GM18498 (cell line): ENCODE measurements around the gene PNKD.

ENCODE experiments used
- ATAC-seq: cut with Tn5 transposase; IDR thresholded peaks from one replicate; pipeline ENCODE4 v1.9.1; 2021; ENCODE audit warnings: mild to moderate bottlenecking, moderate library complexity; ENCODE audit not compliant: unreplicated experiment

PNKD gene

DNA sequence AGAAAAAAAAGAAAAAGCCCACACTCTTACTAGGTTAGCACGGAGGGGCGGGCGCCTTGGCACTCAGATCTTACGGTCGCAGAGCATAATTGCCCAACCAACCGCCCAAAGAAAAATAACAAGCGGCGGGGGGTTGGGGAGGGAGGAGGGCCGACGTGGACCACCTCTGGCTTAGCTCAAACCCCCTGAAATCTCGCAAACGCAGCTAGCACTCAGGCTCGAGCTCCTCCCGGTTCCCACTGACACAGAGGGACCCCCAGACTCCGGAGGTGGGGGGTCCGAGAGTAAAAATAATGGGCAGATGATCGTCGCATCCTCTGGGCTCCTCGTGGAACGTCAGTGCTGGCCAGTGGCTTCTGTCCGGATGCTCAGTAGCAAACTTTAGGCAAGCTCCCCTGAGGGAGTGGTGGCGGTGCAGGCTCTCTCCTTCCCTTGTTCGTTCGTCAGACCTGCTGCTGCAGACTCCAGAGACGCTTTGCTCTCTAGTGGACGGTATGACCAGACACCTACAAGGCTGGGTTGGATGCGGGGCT is 98.4 kb downstream of the PNKD start:
- no peak for ATAC-seq

DNA sequence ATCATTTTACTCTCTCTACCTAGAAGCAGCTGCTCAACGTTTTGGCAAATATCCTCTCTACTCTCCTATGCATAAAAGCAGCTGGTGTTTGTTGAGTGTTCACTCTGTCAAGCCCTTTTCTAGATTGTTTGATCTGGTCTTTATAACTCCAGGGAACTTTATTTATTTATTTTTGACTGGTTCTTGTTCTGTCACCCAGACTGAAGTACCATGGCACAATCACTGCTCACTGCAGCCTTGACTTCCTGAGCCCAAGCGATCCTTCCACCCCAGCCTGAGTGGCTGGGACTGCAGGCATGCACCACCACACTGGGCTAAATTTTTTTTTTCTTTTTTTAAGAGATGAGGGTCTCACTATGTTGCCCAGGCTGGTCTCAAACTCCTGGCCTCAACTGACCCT is 99.0 kb downstream of the PNKD start:
- no peak for ATAC-seq

DNA sequence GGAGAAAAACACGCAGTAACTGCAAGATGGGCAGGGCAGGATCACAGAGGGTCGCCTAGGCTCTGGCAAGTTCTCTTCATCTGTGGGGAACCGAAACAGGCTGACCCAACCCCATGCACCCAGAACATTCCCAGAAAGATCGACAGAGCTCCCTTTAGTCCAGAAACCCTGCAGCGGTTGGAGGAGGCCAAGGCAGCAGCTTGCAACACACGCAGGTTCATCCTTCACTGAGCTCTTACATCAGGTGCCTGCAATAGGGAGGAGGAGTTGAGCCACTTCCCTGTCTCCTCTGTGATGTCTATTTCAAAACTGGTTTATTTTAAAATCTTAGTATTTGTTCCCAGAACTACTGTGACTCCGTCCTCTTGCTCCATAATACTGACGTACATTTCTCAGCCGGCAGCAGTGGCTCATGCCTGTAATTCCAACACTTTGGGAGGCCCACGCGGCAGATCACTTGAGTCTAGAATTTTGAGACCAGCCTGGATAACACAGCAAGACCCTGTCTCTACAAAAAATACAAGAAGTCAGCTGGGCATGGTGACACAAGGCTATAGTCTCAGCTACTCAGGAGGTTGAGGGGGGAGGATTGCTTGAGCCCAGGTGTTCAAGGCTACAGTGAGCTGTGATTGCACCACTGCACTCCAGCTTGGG is 100.2 kb downstream of the PNKD start:
- ATAC-seq: no peak

DNA sequence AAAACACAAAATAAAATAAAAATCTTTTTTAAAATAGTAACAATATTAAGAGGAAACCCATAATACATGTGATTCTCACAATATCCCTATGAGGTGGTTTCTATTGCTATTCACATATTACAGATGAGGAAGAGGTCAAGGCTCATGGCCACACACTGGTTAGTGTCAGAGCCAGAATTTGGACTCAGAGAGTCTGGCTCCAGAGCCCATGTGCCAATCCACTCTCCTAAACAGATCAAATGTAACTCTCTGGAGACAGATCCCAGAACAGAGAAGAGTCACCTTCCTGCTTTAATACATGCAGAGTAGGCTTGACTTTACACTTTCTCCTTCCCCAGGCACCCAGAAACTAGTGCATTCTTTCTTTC is 101.6 kb downstream of the PNKD start:
- no peak for ATAC-seq

DNA sequence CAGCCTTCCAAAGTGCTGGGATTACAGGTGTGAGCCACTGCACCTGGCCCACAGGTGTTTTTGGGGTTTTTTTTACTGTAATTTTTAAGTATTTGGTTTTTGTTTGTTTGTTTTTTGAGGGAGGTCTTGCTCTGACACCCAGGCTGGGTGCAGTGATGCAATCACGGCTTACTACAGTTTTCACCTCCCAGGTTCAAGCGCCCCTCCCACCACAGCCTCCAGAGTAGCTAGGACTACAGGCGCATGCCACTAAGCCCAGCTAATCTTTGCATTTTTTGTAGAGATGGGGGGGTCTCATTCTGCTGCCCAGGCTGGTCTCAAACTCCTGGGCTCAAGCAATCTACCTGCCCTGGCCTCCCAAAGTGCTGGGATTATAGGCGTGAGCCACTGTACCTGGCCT is 104.5 kb downstream of the PNKD start:
- ATAC-seq: no peak

DNA sequence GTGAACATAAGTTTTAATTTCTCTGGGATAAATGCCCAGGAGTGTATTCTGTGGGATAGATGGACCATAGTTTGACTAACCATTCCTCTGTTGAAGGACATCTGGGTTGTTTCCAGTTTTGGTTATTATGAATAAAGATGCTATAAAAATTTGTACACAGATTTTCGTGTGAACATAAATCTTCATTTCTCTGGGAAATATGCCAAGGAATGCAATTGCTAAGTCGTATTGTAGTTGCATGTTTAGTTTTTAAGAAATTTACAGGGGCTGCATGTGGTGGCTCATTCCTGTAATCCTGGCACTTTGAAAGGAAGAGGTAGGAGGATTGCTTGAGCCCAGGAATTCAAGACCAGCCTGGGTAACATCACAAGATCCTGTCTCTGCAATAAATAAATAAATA is 104.9 kb downstream of the PNKD start:
- ATAC-seq: no peak

DNA sequence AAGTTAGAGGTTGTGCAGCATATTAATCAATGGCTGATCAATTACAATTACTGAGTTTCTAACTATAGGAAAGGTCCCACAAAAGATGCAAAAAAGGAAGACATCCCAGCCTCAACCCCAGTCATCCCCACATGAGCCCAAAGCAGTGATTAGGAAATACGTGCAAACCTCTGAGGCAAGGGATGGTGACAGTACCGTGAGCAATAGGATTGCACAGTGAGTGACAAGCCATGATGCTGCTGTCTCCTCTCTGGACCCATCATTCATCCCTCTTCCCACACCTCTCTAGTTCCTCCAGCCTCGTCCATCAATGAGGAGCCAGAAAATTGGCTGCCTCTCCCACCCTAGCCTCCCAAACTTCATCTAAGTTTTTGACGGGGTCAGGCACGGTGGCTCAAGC is 107.7 kb downstream of the PNKD start:
- no peak for ATAC-seq

DNA sequence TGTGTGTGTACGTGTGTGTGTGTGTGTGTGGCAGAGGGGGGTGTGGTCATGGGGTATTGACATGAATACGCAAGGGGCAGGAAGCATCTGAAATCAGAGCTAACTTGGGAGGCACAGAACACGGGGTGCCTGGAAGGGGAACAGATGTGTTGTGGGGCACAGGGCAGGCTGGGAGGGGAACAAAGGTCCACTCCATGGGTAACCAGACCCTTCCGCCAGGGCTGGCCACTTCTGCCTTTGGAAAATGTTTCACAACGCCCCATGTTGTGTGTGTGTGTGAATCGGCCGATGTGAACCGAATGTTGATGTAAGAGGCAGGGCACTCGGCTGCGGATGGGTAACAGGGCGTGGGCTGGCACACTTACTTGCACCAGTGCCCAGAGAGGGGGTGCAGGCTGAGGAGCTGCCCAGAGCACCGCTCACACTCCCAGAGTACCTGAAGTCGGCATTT is 111.6 kb downstream of the PNKD start, which contains the start of gene SLC11A1:
TSS of gene SLC11A1 (plus strand) at position 358 of the 451 bp plus-strand sequence. CDS start 96 bp downstream, outside the sequence.
- ATAC-seq: no peak

DNA sequence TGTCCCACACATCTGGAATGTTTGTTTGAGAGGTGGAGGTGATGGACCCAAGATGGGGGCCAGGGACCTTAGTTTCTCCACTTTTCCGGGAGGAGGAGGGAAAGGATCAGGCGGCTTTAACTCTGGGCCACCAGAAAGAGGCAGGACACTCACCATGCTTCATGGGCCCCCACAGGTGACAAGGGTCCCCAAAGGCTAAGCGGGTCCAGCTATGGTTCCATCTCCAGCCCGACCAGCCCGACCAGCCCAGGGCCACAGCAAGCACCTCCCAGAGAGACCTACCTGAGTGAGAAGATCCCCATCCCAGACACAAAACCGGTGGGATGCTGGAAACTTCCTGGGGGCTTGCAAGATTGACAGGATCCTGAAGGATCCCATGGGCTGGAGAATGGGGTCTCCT is 112.5 kb downstream of the PNKD start:
- no peak for ATAC-seq

DNA sequence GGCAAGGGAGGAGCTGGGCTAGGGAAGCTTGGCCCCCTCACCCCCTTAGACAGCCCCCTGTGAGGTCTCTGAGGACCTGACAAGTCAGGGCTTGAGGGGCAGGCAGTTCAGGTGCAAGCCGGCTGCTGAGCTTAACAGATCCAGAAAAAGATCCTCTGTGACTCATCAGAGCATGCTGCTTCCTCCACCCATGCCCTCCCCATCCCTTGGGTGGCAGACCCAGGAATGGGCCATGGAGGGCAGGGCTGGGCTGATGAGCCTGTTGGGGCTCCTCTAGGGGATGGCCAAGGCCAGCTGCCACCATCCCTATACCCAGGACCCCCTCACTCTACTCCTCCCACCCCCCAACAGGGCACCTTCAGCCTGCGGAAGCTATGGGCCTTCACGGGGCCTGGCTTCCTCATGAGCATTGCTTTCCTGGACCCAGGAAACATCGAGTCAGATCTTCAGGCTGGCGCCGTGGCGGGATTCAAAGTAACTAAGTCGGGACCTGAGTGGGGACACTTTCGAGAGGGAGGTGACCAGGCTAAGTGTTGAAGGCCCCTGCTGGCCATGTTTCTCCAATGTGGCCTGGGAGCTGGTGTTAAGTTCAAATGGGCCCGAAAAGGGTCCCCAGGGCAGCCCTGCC is 113.7 kb downstream of the PNKD start:
- no peak for ATAC-seq

DNA sequence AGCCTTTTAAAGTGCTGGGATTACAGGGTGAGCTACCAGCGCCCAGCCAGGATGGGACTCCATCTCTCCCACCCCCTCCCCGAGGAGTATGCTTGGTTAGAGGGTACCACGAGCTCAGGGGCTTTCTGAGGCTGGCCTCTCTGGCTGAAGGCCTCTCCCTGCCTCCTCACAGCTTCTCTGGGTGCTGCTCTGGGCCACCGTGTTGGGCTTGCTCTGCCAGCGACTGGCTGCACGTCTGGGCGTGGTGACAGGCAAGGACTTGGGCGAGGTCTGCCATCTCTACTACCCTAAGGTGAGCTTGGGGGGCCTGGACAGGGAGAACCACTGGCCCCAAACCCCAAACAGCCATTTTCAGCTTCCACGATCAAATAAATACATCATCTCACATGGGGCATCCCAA is 114.7 kb downstream of the PNKD start:
- ATAC-seq: no peak

DNA sequence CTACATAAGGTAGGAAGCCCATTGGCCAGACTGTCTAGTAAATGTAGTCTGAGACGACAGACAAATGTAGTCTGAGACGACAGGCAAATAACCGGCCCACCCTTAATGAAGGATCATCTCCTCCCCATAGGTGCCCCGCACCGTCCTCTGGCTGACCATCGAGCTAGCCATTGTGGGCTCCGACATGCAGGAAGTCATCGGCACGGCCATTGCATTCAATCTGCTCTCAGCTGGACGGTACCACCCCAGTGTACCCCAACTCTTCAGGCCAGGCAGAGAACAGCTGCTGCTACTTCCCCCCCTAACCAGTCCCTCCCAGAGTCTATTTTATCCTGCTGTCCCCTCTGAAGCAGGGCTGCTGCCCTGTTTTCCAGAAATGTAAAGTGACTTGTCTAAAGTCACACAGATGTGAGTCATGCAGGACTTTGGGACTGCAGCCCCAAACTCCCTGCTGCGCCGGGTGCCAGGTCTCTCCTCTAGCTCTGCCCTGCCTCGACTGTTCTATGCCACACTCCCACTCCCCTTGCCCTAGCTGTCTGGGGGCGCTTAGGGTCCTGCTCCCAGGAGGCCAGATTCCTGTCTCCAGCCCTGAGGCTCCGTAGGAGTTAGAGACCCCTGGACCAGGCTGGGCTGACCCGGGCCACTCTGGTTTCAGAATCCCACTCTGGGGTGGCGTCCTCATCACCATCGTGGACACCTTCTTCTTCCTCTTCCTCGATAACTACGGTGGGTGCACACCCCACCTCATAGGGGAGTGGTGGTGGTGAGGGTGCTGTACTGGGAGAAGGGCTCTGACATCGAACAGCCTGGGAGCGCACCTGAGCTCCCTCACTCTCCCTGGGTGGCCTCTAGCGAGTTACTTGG is 116.4 kb downstream of the PNKD start:
- no peak for ATAC-seq

DNA sequence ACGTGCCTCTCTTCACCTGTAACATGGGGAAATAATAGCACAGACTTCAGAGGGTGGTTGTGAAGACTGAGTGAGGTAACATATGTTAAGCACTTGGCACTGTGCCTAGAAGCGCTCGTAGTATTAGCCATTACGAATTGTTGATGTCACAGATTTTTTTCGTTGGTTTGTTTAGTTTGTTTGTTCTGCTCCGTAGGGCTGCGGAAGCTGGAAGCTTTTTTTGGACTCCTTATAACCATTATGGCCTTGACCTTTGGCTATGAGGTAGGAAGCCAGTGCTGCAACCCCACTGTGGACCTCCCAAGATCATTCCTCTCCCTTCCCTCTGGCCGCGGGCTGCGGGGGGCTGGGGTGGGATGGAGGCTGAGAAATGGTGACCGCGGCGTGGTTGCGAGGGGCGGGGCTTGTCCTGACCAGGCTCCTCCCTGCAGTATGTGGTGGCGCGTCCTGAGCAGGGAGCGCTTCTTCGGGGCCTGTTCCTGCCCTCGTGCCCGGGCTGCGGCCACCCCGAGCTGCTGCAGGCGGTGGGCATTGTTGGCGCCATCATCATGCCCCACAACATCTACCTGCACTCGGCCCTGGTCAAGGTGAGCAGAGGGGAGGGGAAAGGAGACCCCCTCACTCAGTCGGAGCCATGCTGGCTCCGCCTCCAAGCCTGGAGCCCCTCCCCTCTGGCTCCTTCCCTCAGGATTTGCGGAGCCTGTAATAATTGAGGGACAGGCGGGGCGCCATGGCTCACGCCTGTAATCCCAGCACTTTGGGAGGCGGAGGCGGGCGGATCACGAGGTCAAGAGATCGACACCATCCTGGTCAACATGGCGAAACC is 117.3 kb downstream of the PNKD start:
- ATAC-seq: no peak

DNA sequence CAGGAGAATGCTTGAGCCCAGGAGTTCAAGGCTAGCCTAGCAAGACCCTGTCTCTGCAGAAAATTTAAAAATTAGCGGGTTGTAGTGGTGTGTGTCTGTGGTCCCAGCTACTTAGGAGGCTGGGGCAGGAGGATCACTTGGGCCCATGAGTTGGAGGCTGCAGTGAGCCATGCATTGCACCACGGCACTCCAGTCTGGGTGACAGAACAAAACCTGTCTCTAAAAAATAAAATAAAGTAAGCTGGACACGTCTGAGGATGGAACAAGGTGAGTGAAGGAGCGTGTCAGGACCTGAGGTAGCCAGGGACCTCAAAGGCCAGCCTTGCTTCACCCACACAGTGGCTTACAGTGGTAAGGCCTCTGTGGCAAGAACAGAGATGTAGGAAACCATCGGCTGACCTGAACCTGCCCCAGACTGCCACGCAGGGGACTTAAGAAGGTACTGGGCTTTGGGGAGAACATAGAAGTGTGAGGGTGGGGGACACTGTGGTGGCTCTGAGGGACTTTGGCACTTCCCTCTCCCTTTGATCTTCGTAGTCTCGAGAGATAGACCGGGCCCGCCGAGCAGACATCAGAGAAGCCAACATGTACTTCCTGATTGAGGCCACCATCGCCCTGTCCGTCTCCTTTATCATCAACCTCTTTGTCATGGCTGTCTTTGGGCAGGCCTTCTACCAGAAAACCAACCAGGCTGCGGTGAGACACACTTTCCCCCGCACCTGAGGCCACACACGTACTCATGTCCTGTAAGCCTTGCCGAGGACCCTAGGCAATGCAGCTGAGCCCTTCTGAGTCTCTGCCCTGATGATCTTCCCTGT is 119.2 kb downstream of the PNKD start:
- no peak for ATAC-seq

DNA sequence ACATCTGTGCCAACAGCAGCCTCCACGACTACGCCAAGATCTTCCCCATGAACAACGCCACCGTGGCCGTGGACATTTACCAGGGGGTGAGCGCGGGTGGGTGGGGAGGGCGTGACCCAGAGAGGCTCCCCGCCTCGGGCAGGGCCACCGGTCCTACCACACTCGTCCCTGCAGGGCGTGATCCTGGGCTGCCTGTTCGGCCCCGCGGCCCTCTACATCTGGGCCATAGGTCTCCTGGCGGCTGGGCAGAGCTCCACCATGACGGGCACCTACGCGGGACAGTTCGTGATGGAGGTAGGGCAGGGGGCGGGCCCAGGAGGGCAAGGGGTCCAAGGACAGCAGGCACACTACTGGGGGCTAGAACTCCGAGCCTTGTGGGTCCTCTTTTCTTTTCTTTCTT is 120.9 kb downstream of the PNKD start:
- ATAC-seq: no peak

DNA sequence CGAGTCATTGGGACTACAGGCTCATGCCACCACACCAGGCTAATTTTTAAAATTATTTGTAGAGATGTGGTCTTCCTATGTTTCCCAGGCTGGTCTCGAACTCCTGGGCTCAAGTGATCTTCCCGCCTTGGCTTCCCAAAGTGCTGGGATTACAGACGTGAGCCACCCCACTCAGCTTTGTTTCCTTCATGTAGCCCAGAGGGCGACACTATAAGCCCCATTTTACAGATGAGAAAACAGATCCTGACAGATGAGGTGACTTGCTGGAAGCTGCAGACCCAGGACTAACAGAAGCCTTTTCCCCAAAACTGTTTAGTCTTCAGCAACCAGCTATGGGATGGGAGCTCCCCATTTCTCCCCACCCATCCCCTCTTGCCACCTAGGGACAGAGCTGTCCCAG is 122.1 kb downstream of the PNKD start:
- no peak for ATAC-seq

DNA sequence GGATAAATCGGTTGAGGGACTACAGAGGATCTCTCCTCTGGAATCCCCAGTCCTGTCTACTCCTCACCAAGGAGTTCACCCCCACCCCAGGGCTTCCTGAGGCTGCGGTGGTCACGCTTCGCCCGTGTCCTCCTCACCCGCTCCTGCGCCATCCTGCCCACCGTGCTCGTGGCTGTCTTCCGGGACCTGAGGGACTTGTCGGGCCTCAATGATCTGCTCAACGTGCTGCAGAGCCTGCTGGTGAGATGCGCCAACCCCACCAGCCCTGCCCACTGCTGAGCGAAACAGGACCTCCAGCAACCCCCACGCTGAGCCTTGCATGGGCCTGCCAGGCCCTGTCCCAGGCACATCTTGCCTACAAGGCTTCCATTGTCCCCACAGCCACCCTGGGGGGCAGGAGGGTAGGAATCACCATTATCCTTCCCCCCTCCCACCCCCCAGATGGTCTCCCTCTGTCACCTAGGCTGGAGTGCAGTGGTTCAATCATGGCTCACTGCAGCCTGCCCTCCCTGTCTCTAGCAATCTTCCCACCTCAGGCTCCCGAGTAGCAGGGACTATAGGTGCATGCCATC is 122.7 kb downstream of the PNKD start:
- no peak for ATAC-seq

DNA sequence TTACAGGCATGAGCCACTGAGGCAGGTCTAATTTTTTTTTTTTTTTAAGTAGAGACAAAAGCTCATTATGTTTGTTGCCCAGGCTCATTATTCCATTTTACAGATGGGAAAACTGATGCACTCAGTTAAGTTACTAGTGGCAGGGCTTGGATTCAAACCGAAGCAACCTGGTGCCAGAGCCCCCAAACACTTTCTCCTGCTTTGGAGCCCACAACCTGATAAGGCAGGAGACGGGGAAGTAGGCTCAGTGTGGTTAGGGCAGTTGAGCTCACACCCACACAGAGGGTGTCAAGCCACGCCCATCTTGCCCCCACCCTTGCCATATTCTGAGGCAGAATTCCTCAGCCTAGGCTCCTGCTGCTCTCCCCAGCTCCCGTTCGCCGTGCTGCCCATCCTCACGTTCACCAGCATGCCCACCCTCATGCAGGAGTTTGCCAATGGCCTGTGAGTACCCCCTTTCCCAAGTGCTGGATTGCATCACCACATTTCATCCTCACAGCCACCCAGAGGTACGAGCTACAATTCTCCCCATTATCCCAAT is 123.5 kb downstream of the PNKD start:
- no peak for ATAC-seq
